HCT116 (cell line): ENCODE measurements around the gene OR10A6. TPM values are rescaled to one million over a fixed set of nuclear protein-coding genes. Genes with fewer than 3 reads are reported as not detected.

Experiments used
- ATAC-seq: fragments of 200-7000 bp; cut with Tn5 transposase; 2 replicates; pipeline ENCODE4 v1.9.1; 2020; ENCODE audit warnings: mild to moderate bottlenecking, moderate library complexity
- BruUV-seq: library from RNA; stranded (reverse); fragments of 400-500 nt; replicated peaks from 2 replicates; lab custom pipeline; 2021; lab: Mats Ljungman, UMichigan
- CTCF ChIA-PET: fragments of 300-600 bp; sonication (Branson Sonifier 250); formaldehyde crosslinking; loops from one replicate; lab custom pipeline; 2021; ENCODE audit warnings: antibody characterized with exemption; lab: Charles Lee
- POLR2A ChIA-PET: fragments of 300-600, 350-600 bp; sonication (Branson Sonifier 250); formaldehyde crosslinking; loops from one replicate; lab custom pipeline; 2021; ENCODE audit warnings: antibody characterized with exemption; lab: Charles Lee
- RAD21 ChIA-PET, 2 experiments: fragments of 300-600 bp; sonication (Branson Sonifier 250); formaldehyde crosslinking; loops; one replicate each; lab custom pipeline; 2023; ENCODE audit warnings: low total read pairs in 2 of 2; ENCODE audit not compliant: uncharacterized antibody in 2 of 2, unreplicated experiment in 2 of 2, low non-redundant PET in 1 of 2; lab: Charles Lee
- DNase-seq: peaks from one replicate; pipeline ENCODE4 v3.0.0-alpha.2; 2010; ENCODE audit warnings: low read depth, low spot score
- H2AFZ ChIP-seq: fragments of 200-600 bp; shearing (Covaris generic), sonication (generic); 2 replicates; pipeline ENCODE4 v1.6.1; 2017; ENCODE audit warnings: low read depth, mixed run types, mixed read lengths, antibody characterized with exemption, low read length; ENCODE audit not compliant: poor library complexity, severe bottlenecking
- H3K27ac ChIP-seq: 2 replicates; pipeline ENCODE4 v1.5.1; 2012; ENCODE audit warnings: low read depth, low read length
- H3K27me3 ChIP-seq: fragments of 200-600 bp; sonication (generic); 2 replicates; pipeline ENCODE4 v1.6.1; 2016; ENCODE audit warnings: mixed run types, low read length, mixed read lengths; ENCODE audit not compliant: insufficient read depth
- H3K36me3 ChIP-seq, 2 experiments: fragments of 200-500 bp in 1 of 2; fragments of 200-600 bp in 1 of 2; sonication (Bioruptor generic) in 1 of 2; sonication (generic) in 1 of 2; 2 replicates each; pipeline versions ENCODE4 v1.5.1 to v1.6.1; 2014 to 2016; ENCODE audit warnings: low read length in 2 of 2, inconsistent platforms in 1 of 2, mixed read lengths in 1 of 2, mixed run types in 1 of 2; ENCODE audit not compliant: insufficient read depth in 2 of 2, control insufficient read depth in 1 of 2
- H3K4me1 ChIP-seq, 2 experiments: fragments of 200-600 bp in 1 of 2; sonication (generic) in 1 of 2; 2 replicates each; pipeline versions ENCODE4 v1.5.1 to v1.6.1; 2012 to 2017; ENCODE audit warnings: low read length in 2 of 2, inconsistent platforms in 1 of 2, mild to moderate bottlenecking in 1 of 2, mixed read lengths in 1 of 2, mixed run types in 1 of 2, moderate library complexity in 1 of 2; ENCODE audit not compliant: insufficient read depth in 2 of 2, control insufficient read depth in 1 of 2
- H3K4me2 ChIP-seq: fragments of 200-600 bp; sonication (generic); 2 replicates; pipeline ENCODE4 v1.6.1; 2017; ENCODE audit warnings: mixed run types, low read length, mixed read lengths
- H3K4me3 ChIP-seq, 2 experiments: fragments of 200-600 bp in 1 of 2; sonication (generic) in 1 of 2; replicated peaks in 1 of 2; 2 replicates each; pipeline ENCODE4 v1.5.1; 2011 to 2016; ENCODE audit warnings: low read length in 2 of 2, control low read depth in 1 of 2, low read depth in 1 of 2, mild to moderate bottlenecking in 1 of 2, mixed read lengths in 1 of 2, mixed run types in 1 of 2
- H3K79me2 ChIP-seq: fragments of 200-600 bp; sonication (generic); 2 replicates; pipeline ENCODE4 v1.6.1; 2017; ENCODE audit warnings: mild to moderate bottlenecking, mixed run types, low read length, moderate library complexity, mixed read lengths; ENCODE audit not compliant: insufficient read depth
- H3K9ac ChIP-seq: fragments of 200-600 bp; sonication (generic); 2 replicates; pipeline ENCODE4 v1.6.1; 2016; ENCODE audit warnings: low read length, mixed read lengths
- H3K9me2 ChIP-seq: fragments of 200-600 bp; sonication (generic), shearing (Covaris generic); 2 replicates; pipeline ENCODE4 v1.6.1; 2017; ENCODE audit warnings: mixed run types, mild to moderate bottlenecking, moderate library complexity; ENCODE audit not compliant: insufficient read depth
- H3K9me3 ChIP-seq, 2 experiments: fragments of 200-500 bp in 1 of 2; fragments of 200-600 bp in 1 of 2; sonication (Bioruptor generic) in 1 of 2; sonication (generic) in 1 of 2; 2 replicates each; pipeline ENCODE4 v1.6.1; 2014 to 2017; ENCODE audit warnings: low read length in 2 of 2, mixed read lengths in 2 of 2, inconsistent platforms in 1 of 2, low read depth in 1 of 2, mild to moderate bottlenecking in 1 of 2, mixed run types in 1 of 2, moderate library complexity in 1 of 2; ENCODE audit not compliant: control insufficient read depth in 1 of 2, insufficient read depth in 1 of 2
- H4K20me1 ChIP-seq: fragments of 200-600 bp; sonication (generic), shearing (Covaris generic); 2 replicates; pipeline ENCODE4 v1.6.1; 2017; ENCODE audit warnings: mixed run types, mild to moderate bottlenecking, moderate library complexity; ENCODE audit not compliant: insufficient read depth
- EGR1 ChIP-seq: IDR thresholded peaks from 2 replicates; pipeline ENCODE4 v1.6.1; 2012; ENCODE audit warnings: low read depth
- EZH2 ChIP-seq: fragments of 200-600 bp; sonication (generic); IDR thresholded peaks from 2 replicates; pipeline ENCODE4 v1.6.1; 2017; ENCODE audit warnings: antibody characterized with exemption, mixed run types
- EZH2phosphoT487 ChIP-seq: fragments of 200-600 bp; IDR thresholded peaks from 2 replicates; pipeline ENCODE4 v1.6.1; 2018; ENCODE audit warnings: antibody characterized with exemption, borderline replicate concordance
- FOSL1 ChIP-seq: IDR thresholded peaks from 2 replicates; pipeline ENCODE4 v1.6.1; 2012; ENCODE audit warnings: low read depth
- JUND ChIP-seq: IDR thresholded peaks from 2 replicates; pipeline ENCODE4 v1.6.1; 2012
- POLR2A ChIP-seq: IDR thresholded peaks from 2 replicates; pipeline ENCODE4 v1.7.0; 2011; ENCODE audit warnings: borderline replicate concordance; ENCODE audit not compliant: insufficient read depth, insufficient read length; ENCODE audit errors: extremely low read depth
- POLR2AphosphoS5 ChIP-seq: IDR thresholded peaks from 2 replicates; pipeline ENCODE4 v1.6.1; 2011; ENCODE audit warnings: mild to moderate bottlenecking, low read depth, low read length, moderate library complexity
- REST ChIP-seq: IDR thresholded peaks from 2 replicates; pipeline ENCODE4 v1.6.1; 2012; ENCODE audit warnings: low read depth
- SP1 ChIP-seq: IDR thresholded peaks from 2 replicates; pipeline ENCODE4 v1.6.1; 2012; ENCODE audit warnings: low read depth
- SRF ChIP-seq: IDR thresholded peaks from 2 replicates; pipeline ENCODE4 v1.6.1; 2012; ENCODE audit warnings: low read depth
- TCF7L2 ChIP-seq: IDR thresholded peaks from 2 replicates; pipeline ENCODE4 v1.7.0; 2011; ENCODE audit warnings: borderline replicate concordance, inconsistent platforms; ENCODE audit not compliant: insufficient read depth, insufficient read length; ENCODE audit errors: extremely low read depth
- YY1 ChIP-seq: IDR thresholded peaks from 2 replicates; pipeline ENCODE4 v1.6.1; 2011; ENCODE audit warnings: low read length, low read depth, moderate library complexity, mild to moderate bottlenecking; ENCODE audit not compliant: insufficient replicate concordance; ENCODE audit errors: extremely low read depth
- ZBTB33 ChIP-seq: IDR thresholded peaks from 2 replicates; pipeline ENCODE4 v1.6.1; 2011; ENCODE audit warnings: mild to moderate bottlenecking, low read length, moderate library complexity; ENCODE audit not compliant: insufficient replicate concordance; ENCODE audit errors: extremely low read depth
- ZFX ChIP-seq: fragments of 450-650 bp; IDR thresholded peaks from 2 replicates; pipeline ENCODE4 v1.6.1; 2017
- ZNF274 ChIP-seq: fragments of 200-500 bp; sonication (Bioruptor generic); IDR thresholded peaks from 2 replicates; pipeline ENCODE4 v1.6.1; 2014; ENCODE audit warnings: mild to moderate bottlenecking, low read depth, low read length, inconsistent platforms
- intact Hi-C: fragments of 100-400 bp; cut with micrococcal nuclease; formaldehyde crosslinking; loops from 2 replicates; pipeline ENCODE4 v1.10.0; 2022
- total RNA-seq: library from RNA; stranded (reverse); gene quantifications from one replicate; pipeline ENCODE4 v1.2.1, GENCODE V29; 2021; ENCODE audit not compliant: unreplicated experiment
- TF ChIP-seq, protein P1 (sequence below): IDR thresholded peaks from 2 replicates; pipeline ENCODE4 v1.6.1; 2012
- TF ChIP-seq, protein P2 (sequence below), 3 experiments: fragments of 200-600 bp in 1 of 3; sonication (generic) in 1 of 3; IDR thresholded peaks in 2 of 3; conservative IDR thresholded peaks in 1 of 3; 2 replicates each; pipeline ENCODE4 v1.5.1; 2012 to 2017; ENCODE audit warnings: low read depth in 2 of 3, low read length in 2 of 3, antibody characterized with exemption in 1 of 3, borderline replicate concordance in 1 of 3, control low read depth in 1 of 3, mild to moderate bottlenecking in 1 of 3, mixed read lengths in 1 of 3, mixed run types in 1 of 3, moderate library complexity in 1 of 3; ENCODE audit not compliant: insufficient read depth in 1 of 3

The OR10A6 gene
- total RNA-seq, 1 experiment from 2014 or later: not detected

- Histone ChIP-seq H3K4me2 (no peak overlapping the region), H3K9me3 (no peaks in the 10 kb centered on the region), H3K27me3 (peaks cover 24% of the 10 kb centered on the region; the same call in 1 of the 2 replicates), H2AFZ (no peak overlapping the region), H3K27ac (no peak overlapping the region), H3K9me2 (no peaks in the 10 kb centered on the region), H3K4me3 (no peak overlapping the region), H4K20me1 (no peaks in the 10 kb centered on the region), H3K4me1 (no peaks in the 10 kb centered on the region), H3K36me3 (no peaks in the 10 kb centered on the region), H3K79me2 (no peaks in the 10 kb centered on the region), H3K9ac (no peak overlapping the region)
- DNase-seq: no peak
- ChIA-PET RAD21 (no interaction called here), POLR2A (no interaction called here), CTCF (no interaction called here)
- no peak for ATAC-seq
- BruUV-seq: no TSS peak
- TF ChIP-seq ZNF274 (no peak), FOSL1 (no peak), SP1 (no peak), EZH2 (no peak), YY1 (no peak), ZFX (no peak), ZBTB33 (no peak), EGR1 (no peak), REST (no peak), SRF (no peak), EZH2phosphoT487 (no peak), TCF7L2 (no peak), POLR2A (no peak), POLR2AphosphoS5 (no peak), JUND (no peak)
- TF ChIP-seq, protein P1, sequence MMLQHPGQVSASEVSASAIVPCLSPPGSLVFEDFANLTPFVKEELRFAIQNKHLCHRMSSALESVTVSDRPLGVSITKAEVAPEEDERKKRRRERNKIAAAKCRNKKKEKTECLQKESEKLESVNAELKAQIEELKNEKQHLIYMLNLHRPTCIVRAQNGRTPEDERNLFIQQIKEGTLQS: no peak
- TF ChIP-seq, protein P2, sequence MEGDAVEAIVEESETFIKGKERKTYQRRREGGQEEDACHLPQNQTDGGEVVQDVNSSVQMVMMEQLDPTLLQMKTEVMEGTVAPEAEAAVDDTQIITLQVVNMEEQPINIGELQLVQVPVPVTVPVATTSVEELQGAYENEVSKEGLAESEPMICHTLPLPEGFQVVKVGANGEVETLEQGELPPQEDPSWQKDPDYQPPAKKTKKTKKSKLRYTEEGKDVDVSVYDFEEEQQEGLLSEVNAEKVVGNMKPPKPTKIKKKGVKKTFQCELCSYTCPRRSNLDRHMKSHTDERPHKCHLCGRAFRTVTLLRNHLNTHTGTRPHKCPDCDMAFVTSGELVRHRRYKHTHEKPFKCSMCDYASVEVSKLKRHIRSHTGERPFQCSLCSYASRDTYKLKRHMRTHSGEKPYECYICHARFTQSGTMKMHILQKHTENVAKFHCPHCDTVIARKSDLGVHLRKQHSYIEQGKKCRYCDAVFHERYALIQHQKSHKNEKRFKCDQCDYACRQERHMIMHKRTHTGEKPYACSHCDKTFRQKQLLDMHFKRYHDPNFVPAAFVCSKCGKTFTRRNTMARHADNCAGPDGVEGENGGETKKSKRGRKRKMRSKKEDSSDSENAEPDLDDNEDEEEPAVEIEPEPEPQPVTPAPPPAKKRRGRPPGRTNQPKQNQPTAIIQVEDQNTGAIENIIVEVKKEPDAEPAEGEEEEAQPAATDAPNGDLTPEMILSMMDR (IDR thresholded peaks at IDR 0.05 in 2 of 3, conservative IDR thresholded peaks at IDR 0.05 in 1 of 3; ENCODE audit: borderline replicate concordance in 1 of 3, insufficient read depth in 1 of 3, low read depth in 2 of 3, low read length in 2 of 3): no peak
- intact Hi-C loops: no loop called here
Observed at GRCh38 chr11:7973011-7973410, 41.9 kb upstream of the OR10A6 start.
